ENCODE data around the gene GOLGA3. TPM values are rescaled to one million over a fixed set of nuclear protein-coding genes. Genes with fewer than 3 reads are reported as not detected.

GOLGA3 gene
- total RNA-seq, 1 donor from 2014 or later: 148 TPM

DNA sequence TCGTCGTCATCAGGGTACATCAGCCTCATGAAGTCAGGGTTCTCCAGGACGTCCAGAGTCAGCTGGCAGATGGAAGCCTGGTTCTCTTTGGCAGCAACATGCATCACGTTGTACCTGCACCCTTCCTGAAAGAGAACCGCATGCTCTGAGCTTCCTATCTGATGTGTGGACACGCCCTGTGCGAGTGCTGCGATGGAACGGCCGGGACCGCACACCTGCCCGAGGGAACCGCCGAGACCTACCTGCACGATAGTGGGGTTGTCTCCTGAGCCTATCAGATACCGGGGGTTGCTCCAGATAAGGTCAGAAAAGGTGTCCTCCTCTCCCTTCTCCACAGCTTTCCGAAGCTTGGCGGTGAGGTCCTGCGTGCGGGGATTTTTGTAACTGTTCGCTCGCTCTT, 80.8 kb downstream of the GOLGA3 start:
- Mint-ChIP-seq H3K27ac (ENCODE audit: unreplicated experiment) (peak overlapping the region; percentile 27), H3K4me3 (ENCODE audit: unreplicated experiment) (no peak overlapping the region), H3K27me3 (ENCODE audit: low read depth) (no peaks in the 10 kb centered on the region), H3K9me3 (ENCODE audit: low read depth) (no peaks in the 10 kb centered on the region), H3K4me1 (ENCODE audit: low read depth) (no peaks in the 10 kb centered on the region), H3K36me3 (ENCODE audit: low read depth) (peaks cover 30% of the 10 kb centered on the region)
- TF ChIP-seq, protein P1, sequence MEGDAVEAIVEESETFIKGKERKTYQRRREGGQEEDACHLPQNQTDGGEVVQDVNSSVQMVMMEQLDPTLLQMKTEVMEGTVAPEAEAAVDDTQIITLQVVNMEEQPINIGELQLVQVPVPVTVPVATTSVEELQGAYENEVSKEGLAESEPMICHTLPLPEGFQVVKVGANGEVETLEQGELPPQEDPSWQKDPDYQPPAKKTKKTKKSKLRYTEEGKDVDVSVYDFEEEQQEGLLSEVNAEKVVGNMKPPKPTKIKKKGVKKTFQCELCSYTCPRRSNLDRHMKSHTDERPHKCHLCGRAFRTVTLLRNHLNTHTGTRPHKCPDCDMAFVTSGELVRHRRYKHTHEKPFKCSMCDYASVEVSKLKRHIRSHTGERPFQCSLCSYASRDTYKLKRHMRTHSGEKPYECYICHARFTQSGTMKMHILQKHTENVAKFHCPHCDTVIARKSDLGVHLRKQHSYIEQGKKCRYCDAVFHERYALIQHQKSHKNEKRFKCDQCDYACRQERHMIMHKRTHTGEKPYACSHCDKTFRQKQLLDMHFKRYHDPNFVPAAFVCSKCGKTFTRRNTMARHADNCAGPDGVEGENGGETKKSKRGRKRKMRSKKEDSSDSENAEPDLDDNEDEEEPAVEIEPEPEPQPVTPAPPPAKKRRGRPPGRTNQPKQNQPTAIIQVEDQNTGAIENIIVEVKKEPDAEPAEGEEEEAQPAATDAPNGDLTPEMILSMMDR (IDR thresholded peaks at IDR 0.05): no peak
- DNase-seq (ENCODE audit: low spot score): no peak

GRCh38 chr12:132747395-132747794, 81.3 kb downstream of the GOLGA3 start:
- Mint-ChIP-seq H3K9me3 (ENCODE audit: low read depth) (no peaks in the 10 kb centered on the region), H3K27ac (ENCODE audit: unreplicated experiment) (peak overlapping the region; percentile 27), H3K36me3 (ENCODE audit: low read depth) (peaks cover 36% of the 10 kb centered on the region), H3K27me3 (ENCODE audit: low read depth) (no peaks in the 10 kb centered on the region), H3K4me3 (ENCODE audit: unreplicated experiment) (no peak overlapping the region), H3K4me1 (ENCODE audit: low read depth) (no peaks in the 10 kb centered on the region)
- TF ChIP-seq, protein P1 (IDR thresholded peaks at IDR 0.05): no peak
- no peak for DNase-seq (ENCODE audit: low spot score)

DNA sequence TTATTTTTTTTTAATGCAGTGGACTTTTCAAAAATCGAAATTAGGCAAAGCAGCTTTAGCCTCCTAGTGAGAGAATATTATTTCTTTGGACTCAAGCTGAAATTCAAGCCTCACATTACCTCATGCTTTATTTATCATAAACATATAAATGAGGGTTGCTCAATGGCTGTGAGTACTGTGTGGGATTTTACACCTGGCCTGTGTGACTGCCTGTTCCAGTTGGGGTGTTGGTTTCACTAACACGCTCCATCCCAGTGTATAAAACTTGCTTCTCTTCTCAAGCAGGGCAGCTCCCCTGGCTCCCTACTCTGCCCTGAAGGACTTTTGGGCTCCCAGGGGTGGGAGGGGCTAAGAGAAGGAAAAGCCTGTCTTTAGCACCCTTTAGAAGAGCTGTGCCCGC, 82.1 kb downstream of the GOLGA3 start:
- no peaks in the 10 kb centered on the region for H3K9me3 Mint-ChIP-seq (ENCODE audit: low read depth)
- H3K4me3 Mint-ChIP-seq (ENCODE audit: unreplicated experiment): no peak overlapping the region
- no peaks in the 10 kb centered on the region for H3K27me3 Mint-ChIP-seq (ENCODE audit: low read depth)
- TF ChIP-seq, protein P1 (IDR thresholded peaks at IDR 0.05): no peak
- H3K36me3 Mint-ChIP-seq (ENCODE audit: low read depth): peaks cover 37% of the 10 kb centered on the region
- no peak for DNase-seq (ENCODE audit: low spot score)
- no peaks in the 10 kb centered on the region for H3K4me1 Mint-ChIP-seq (ENCODE audit: low read depth)
- no peak overlapping the region for H3K27ac Mint-ChIP-seq (ENCODE audit: unreplicated experiment)

DNA sequence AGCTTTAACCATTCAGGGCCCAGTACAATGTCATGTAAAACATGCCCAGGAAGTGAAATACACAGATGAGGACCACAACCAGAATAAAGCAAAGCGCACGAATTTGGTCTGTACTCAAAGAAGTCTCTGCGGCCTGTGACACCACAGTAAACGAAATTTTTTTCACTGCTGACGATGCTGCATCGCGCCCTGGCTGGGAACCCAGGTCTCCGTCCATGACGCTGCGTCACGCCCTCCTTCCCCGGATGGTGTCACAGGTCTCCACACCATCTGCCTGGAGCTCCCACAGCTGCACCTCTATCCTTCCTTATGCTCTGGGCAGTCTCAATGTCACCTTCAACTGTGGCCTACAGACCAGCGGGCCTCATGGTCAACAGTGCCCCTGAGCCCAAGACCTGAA, 84.8 kb downstream of the GOLGA3 start:
- H3K9me3 Mint-ChIP-seq (ENCODE audit: low read depth): no peaks in the 10 kb centered on the region
- H3K27me3 Mint-ChIP-seq (ENCODE audit: low read depth): no peaks in the 10 kb centered on the region
- DNase-seq (ENCODE audit: low spot score): no peak
- H3K36me3 Mint-ChIP-seq (ENCODE audit: low read depth): peaks cover 49% of the 10 kb centered on the region
- TF ChIP-seq, protein P1 (IDR thresholded peaks at IDR 0.05): no peak
- H3K4me3 Mint-ChIP-seq (ENCODE audit: unreplicated experiment): no peak overlapping the region
- H3K27ac Mint-ChIP-seq (ENCODE audit: unreplicated experiment): no peak overlapping the region
- no peaks in the 10 kb centered on the region for H3K4me1 Mint-ChIP-seq (ENCODE audit: low read depth)

- Mint-ChIP-seq H3K36me3 (ENCODE audit: low read depth) (peaks cover 52% of the 10 kb centered on the region), H3K27ac (ENCODE audit: unreplicated experiment) (no peak overlapping the region), H3K9me3 (ENCODE audit: low read depth) (no peaks in the 10 kb centered on the region), H3K4me1 (ENCODE audit: low read depth) (no peaks in the 10 kb centered on the region), H3K4me3 (ENCODE audit: unreplicated experiment) (no peak overlapping the region), H3K27me3 (ENCODE audit: low read depth) (no peaks in the 10 kb centered on the region)
- TF ChIP-seq, protein P1 (IDR thresholded peaks at IDR 0.05): no peak
- no peak for DNase-seq (ENCODE audit: low spot score)
These were observed 87.0 kb downstream of the GOLGA3 start for GRCh38 chr12:132741620-132742019.

All from chondrocyte (in vitro differentiated cells).